HG03354 (cell line): ENCODE results near the gene CKMT1B.
A peak's percentile ranks its signal among the peaks of the same experiment; 100 is the strongest.
"Not testable (repeated sequence)": the region's sequence is repeated elsewhere in the genome, so short reads cannot be mapped to it uniquely, and the experiment has no call there.

ENCODE experiments used
- ATAC-seq: cut with Tn5 transposase; IDR thresholded peaks from one replicate; pipeline ENCODE4 v1.9.1; 2021; ENCODE audit warnings: mild to moderate bottlenecking; ENCODE audit not compliant: unreplicated experiment, poor library complexity, severe bottlenecking

Gene CKMT1B

GRCh38 chr15:43625106-43625505 lies 31.3 kb downstream of the CKMT1B start:
- no peak for ATAC-seq

- ATAC-seq: not testable (repeated sequence)
Observed at GRCh38 chr15:43626937-43627336, 33.1 kb downstream of the CKMT1B start.

- peak; percentile 68 for ATAC-seq
Observed at GRCh38 chr15:43638464-43639204, 44.8 kb downstream of the CKMT1B start.
